NCI-H748 (cell line): ENCODE measurements around the gene SARDH.
A peak's percentile ranks its signal among the peaks of the same experiment; 100 is the strongest.

Experiments
- DNase-seq: peaks from one replicate; lab custom pipeline; 2025; ENCODE audit not compliant: unreplicated experiment; lab: John Stamatoyannopoulos, UW

The SARDH gene

GRCh38 chr9:133737774-133738639 is at the start of gene SARDH:
Gene SARDH, minus strand, starts transcription at chr9:133738352. Its CDS starts 4,179 bp downstream, at chr9:133734173.
- peak; percentile 41 for DNase-seq

- no peak for DNase-seq
Measured at GRCh38 chr9:133787754-133788025, 49.5 kb upstream of the SARDH start.

GRCh38 chr9:133786907-133787753 is 49.0 kb upstream of the SARDH start:
- DNase-seq = no peak

GRCh38 chr9:133786371-133786753 is 48.2 kb upstream of the SARDH start:
- no peak for DNase-seq

- no peak for DNase-seq
Measured at GRCh38 chr9:133785753-133786370, 47.7 kb upstream of the SARDH start.

- no peak for DNase-seq
Measured at GRCh38 chr9:133784731-133785561, 46.8 kb upstream of the SARDH start.

GRCh38 chr9:133783331-133783731 is 45.2 kb upstream of the SARDH start:
- DNase-seq = no peak

GRCh38 chr9:133782157-133783130 is 44.3 kb upstream of the SARDH start:
- peak; percentile 55 for DNase-seq

- DNase-seq = no peak
Measured at GRCh38 chr9:133781828-133782135, 43.6 kb upstream of the SARDH start.

- DNase-seq = no peak
Measured at GRCh38 chr9:133780962-133781827, 43.0 kb upstream of the SARDH start.

GRCh38 chr9:133780404-133780945 is 42.3 kb upstream of the SARDH start:
- no peak for DNase-seq

GRCh38 chr9:133779516-133780403 is 41.6 kb upstream of the SARDH start:
- DNase-seq = no peak

- no peak for DNase-seq
Measured at GRCh38 chr9:133779081-133779480, 40.9 kb upstream of the SARDH start.

GRCh38 chr9:133778336-133779013 is 40.3 kb upstream of the SARDH start:
- no peak for DNase-seq

- DNase-seq = no peak
Measured at GRCh38 chr9:133777871-133778270, 39.7 kb upstream of the SARDH start.

- no peak for DNase-seq
Measured at GRCh38 chr9:133777068-133777791, 39.1 kb upstream of the SARDH start.
